ENCODE data around the gene EXO5.

Gene EXO5

DNA sequence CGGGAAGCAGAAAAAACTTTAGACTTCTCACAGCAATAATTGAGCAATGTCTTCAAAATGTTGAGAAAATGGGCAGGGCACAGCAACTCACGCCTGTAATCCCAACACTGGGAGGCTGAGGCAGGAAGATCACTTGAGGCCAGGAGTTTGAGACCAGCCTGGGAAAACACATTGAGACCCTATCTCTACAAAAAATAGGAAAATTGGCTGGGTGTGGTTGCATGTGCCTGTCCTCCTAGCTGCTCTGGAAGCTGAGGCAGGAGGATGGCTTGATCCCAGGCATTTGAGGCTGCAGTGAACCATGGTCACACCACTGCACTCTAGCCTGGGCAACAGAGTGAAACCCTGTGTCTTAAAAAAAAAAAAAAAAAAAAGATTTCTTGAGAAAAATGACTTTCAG is 39.2 kb upstream of the EXO5 start:
- ATAC-seq: no peak
- no peak for TF ChIP-seq ARNTL (CRISPR knock-in tag; IDR thresholded peaks at IDR 0.05; ENCODE audit: borderline replicate concordance, low read depth)
- no peak for TF ChIP-seq ESRRG (CRISPR knock-in tag; IDR thresholded peaks at IDR 0.05)
- no peak for TF ChIP-seq BACH2 (CRISPR knock-in tag; IDR thresholded peaks at IDR 0.05; ENCODE audit: borderline replicate concordance)
- TF ChIP-seq CSDC2 (CRISPR knock-in tag; IDR thresholded peaks at IDR 0.05): no peak
- TF ChIP-seq, protein P1, sequence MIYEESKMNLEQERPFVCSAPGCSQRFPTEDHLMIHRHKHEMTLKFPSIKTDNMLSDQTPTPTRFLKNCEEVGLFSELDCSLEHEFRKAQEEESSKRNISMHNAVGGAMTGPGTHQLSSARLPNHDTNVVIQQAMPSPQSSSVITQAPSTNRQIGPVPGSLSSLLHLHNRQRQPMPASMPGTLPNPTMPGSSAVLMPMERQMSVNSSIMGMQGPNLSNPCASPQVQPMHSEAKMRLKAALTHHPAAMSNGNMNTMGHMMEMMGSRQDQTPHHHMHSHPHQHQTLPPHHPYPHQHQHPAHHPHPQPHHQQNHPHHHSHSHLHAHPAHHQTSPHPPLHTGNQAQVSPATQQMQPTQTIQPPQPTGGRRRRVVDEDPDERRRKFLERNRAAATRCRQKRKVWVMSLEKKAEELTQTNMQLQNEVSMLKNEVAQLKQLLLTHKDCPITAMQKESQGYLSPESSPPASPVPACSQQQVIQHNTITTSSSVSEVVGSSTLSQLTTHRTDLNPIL (CRISPR knock-in tag; IDR thresholded peaks at IDR 0.05; ENCODE audit: low read depth): no peak
- no peak for TF ChIP-seq ISL1 (CRISPR knock-in tag; IDR thresholded peaks at IDR 0.05)
- TF ChIP-seq TCF4 (CRISPR knock-in tag; IDR thresholded peaks at IDR 0.05; ENCODE audit: borderline replicate concordance): no peak
- no peak for TF ChIP-seq ZFP30 (CRISPR knock-in tag; IDR thresholded peaks at IDR 0.05)

DNA sequence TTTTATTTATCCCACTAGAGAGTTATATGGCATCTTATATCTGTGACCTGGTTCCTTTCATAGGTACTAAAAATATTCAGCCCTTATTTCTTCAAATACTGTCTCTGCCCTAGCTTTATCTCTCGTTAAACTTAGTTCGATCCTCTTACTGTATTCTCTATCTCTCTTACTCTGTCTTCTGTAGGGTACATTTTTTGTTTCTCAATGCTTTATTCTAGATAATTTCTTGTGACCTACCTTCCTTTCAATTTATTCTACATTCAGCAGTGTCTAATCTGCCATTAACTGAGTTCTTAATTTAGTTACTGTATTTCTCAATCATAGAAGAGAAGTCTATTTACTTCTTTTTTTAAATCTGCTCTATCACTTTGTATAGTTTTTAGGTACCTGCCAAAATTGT is 33.3 kb upstream of the EXO5 start:
- ATAC-seq: no peak
- peak; percentile 99 for TF ChIP-seq ZFP30 (CRISPR knock-in tag; IDR thresholded peaks at IDR 0.05)
- TF ChIP-seq PPARA (CRISPR knock-in tag; IDR thresholded peaks at IDR 0.05; ENCODE audit: borderline replicate concordance): no peak

DNA sequence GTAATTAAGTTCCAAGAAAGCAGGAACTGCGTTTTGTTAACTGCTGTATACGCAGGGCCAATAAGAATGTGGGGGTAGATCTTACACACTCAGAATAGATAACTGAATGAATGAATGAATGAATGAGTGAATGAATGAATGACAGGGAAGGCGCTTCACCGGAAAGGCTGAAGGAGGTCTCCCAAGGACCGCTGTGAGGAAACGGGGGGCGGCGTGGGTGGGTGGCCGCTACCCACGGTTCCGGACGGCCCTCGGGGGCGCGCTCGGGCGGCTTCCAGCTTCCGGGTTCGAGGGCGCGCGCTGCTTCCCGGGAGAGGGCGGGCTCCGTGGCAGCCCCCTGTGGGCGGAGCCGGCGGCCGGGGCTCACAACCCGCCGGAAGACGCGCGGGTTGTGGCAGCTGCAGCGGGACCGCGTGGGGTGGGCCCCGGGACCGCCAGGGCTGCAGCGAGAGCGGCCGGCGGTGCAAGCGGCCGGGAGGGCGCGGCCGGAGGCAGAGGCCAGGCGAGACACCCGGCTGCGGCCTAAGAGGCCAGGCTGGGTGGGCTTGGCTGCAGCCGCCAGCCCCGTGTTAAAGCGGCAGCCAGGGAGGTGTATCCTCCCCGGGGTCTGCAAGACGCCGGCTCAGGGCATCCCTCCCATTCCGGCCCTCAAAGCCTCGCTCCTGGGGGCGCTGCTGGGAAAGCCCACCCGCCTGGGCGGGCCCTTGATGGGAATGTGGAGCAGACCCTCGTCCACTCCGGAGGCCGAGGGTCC is 31.5 kb upstream of the EXO5 start, which contains the start of gene ZFP69:
Gene ZFP69, plus strand, starts transcription at position 367 of the 754 bp plus-strand sequence. CDS start 2,072 bp downstream, outside the sequence.
- ATAC-seq: peak; percentile 90
- TF ChIP-seq, protein P2, sequence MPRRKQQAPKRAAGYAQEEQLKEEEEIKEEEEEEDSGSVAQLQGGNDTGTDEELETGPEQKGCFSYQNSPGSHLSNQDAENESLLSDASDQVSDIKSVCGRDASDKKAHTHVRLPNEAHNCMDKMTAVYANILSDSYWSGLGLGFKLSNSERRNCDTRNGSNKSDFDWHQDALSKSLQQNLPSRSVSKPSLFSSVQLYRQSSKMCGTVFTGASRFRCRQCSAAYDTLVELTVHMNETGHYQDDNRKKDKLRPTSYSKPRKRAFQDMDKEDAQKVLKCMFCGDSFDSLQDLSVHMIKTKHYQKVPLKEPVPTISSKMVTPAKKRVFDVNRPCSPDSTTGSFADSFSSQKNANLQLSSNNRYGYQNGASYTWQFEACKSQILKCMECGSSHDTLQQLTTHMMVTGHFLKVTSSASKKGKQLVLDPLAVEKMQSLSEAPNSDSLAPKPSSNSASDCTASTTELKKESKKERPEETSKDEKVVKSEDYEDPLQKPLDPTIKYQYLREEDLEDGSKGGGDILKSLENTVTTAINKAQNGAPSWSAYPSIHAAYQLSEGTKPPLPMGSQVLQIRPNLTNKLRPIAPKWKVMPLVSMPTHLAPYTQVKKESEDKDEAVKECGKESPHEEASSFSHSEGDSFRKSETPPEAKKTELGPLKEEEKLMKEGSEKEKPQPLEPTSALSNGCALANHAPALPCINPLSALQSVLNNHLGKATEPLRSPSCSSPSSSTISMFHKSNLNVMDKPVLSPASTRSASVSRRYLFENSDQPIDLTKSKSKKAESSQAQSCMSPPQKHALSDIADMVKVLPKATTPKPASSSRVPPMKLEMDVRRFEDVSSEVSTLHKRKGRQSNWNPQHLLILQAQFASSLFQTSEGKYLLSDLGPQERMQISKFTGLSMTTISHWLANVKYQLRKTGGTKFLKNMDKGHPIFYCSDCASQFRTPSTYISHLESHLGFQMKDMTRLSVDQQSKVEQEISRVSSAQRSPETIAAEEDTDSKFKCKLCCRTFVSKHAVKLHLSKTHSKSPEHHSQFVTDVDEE (CRISPR knock-in tag; IDR thresholded peaks at IDR 0.05): peak; percentile 44; the same call in 1 of the 2 replicates
- TF ChIP-seq GLIS3 (CRISPR knock-in tag; IDR thresholded peaks at IDR 0.05): no peak
- TF ChIP-seq ISL1 (CRISPR knock-in tag; IDR thresholded peaks at IDR 0.05): no peak

DNA sequence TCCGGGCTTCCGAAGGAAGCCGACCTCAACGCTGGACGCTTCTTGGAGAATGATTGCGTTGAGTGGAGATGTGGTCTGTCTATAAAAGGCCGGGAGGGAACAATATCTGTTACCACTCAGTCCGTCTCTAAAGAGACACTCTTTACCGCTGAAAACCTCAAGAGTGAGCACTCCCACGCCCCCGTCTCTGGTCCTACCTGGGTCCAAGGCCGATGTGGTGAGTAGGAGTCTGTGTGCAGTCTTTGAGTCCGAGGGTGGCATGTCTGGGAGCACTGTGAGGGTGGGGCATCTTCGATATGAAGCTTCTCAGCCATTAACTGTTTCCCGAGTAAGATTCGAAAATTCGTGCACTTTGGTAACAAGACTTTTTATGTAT is 30.9 kb upstream of the EXO5 start:
- peak; percentile 75 for ATAC-seq
- TF ChIP-seq ZNF565 (CRISPR knock-in tag; conservative IDR thresholded peaks at IDR 0.05; ENCODE audit: low read depth) (no peak), TCF4 (CRISPR knock-in tag; IDR thresholded peaks at IDR 0.05; ENCODE audit: borderline replicate concordance) (no peak), RARB (CRISPR knock-in tag; IDR thresholded peaks at IDR 0.05) (no peak), ZFP3 (CRISPR knock-in tag; IDR thresholded peaks at IDR 0.05) (peak; percentile 91)
- TF ChIP-seq, protein P2 (CRISPR knock-in tag; IDR thresholded peaks at IDR 0.05): no peak

DNA sequence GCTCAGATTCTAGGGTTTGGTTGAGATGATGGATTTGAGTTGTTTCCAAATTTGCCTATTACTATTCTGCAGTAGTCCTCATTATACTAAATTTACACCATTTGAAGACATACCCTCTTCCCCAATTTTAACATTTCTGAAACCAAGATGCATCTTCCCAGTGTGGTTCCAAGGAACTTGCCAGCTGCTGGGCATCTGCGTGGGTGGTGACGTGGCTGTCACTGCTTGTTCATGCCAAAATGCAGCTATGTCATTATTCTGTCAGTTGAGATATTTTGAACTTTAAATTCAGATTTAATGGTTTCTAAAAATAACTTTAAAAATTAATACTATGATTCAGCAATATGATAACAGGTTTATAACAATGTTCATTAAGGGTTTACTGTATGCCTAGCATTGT is 30.3 kb upstream of the EXO5 start:
- TF ChIP-seq ZC3H10 (CRISPR knock-in tag; IDR thresholded peaks at IDR 0.05) (no peak), ZNF70 (CRISPR knock-in tag; IDR thresholded peaks at IDR 0.05) (no peak), GLIS3 (CRISPR knock-in tag; IDR thresholded peaks at IDR 0.05) (no peak), RARB (CRISPR knock-in tag; IDR thresholded peaks at IDR 0.05) (no peak), ISL1 (CRISPR knock-in tag; IDR thresholded peaks at IDR 0.05) (no peak), TCF4 (CRISPR knock-in tag; IDR thresholded peaks at IDR 0.05; ENCODE audit: borderline replicate concordance) (no peak), ESRRG (CRISPR knock-in tag; IDR thresholded peaks at IDR 0.05) (no peak)
- TF ChIP-seq, protein P3, sequence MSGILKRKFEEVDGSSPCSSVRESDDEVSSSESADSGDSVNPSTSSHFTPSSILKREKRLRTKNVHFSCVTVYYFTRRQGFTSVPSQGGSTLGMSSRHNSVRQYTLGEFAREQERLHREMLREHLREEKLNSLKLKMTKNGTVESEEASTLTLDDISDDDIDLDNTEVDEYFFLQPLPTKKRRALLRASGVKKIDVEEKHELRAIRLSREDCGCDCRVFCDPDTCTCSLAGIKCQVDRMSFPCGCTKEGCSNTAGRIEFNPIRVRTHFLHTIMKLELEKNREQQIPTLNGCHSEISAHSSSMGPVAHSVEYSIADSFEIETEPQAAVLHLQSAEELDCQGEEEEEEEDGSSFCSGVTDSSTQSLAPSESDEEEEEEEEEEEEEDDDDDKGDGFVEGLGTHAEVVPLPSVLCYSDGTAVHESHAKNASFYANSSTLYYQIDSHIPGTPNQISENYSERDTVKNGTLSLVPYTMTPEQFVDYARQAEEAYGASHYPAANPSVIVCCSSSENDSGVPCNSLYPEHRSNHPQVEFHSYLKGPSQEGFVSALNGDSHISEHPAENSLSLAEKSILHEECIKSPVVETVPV (CRISPR knock-in tag; IDR thresholded peaks at IDR 0.05): no peak
- TF ChIP-seq, protein P4, sequence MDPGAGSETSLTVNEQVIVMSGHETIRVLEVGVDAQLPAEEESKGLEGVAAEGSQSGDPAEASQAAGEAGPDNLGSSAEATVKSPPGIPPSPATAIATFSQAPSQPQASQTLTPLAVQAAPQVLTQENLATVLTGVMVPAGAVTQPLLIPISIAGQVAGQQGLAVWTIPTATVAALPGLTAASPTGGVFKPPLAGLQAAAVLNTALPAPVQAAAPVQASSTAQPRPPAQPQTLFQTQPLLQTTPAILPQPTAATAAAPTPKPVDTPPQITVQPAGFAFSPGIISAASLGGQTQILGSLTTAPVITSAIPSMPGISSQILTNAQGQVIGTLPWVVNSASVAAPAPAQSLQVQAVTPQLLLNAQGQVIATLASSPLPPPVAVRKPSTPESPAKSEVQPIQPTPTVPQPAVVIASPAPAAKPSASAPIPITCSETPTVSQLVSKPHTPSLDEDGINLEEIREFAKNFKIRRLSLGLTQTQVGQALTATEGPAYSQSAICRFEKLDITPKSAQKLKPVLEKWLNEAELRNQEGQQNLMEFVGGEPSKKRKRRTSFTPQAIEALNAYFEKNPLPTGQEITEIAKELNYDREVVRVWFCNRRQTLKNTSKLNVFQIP (CRISPR knock-in tag; IDR thresholded peaks at IDR 0.05; ENCODE audit: borderline replicate concordance, low read depth): no peak
- TF ChIP-seq, protein P1 (CRISPR knock-in tag; IDR thresholded peaks at IDR 0.05; ENCODE audit: low read depth): no peak
- TF ChIP-seq, protein P2 (CRISPR knock-in tag; IDR thresholded peaks at IDR 0.05): no peak

More for the DNA sequence above, 30.3 kb upstream of the EXO5 start:
- ATAC-seq: no peak
